A673 (cell line): Measurements from ENCODE around the gene UCP3.

Source experiments
- CTCF ChIP-seq: fragments of 300-800, 200-600 bp; sonication (generic); conservative IDR thresholded peaks from 2 replicates; pipeline ENCODE4 v1.5.1; 2017; ENCODE audit warnings: low read depth, mild to moderate bottlenecking, antibody characterized with exemption, low read length, moderate library complexity, mixed read lengths
- EZH2 ChIP-seq: fragments of 200-600 bp; sonication (generic); IDR thresholded peaks from 2 replicates; pipeline ENCODE4 v1.6.1; 2017; ENCODE audit warnings: borderline replicate concordance, low read depth, mild to moderate bottlenecking, mixed read lengths, antibody characterized with exemption, low read length; ENCODE audit not compliant: poor library complexity, severe bottlenecking

- TF ChIP-seq CTCF (no peak), EZH2 (no peak)
Observed at GRCh38 chr11:74022546-74022945, 13.7 kb upstream of the UCP3 start.
